IPS-18c (cell line): ENCODE measurements around the gene PCBP2.
"Not testable (repeated sequence)": the region's sequence is repeated elsewhere in the genome, so short reads cannot be mapped to it uniquely, and the experiment has no call there.

Experiments used
- H3K4me3 ChIP-seq: 2 replicates; pipeline ENCODE4 v1.7.0; 2013; ENCODE audit warnings: low read depth, mild to moderate bottlenecking, low read length, moderate library complexity; ENCODE audit not compliant: insufficient read depth
- H3K9me3 ChIP-seq: one replicate; pipeline ENCODE4 v1.6.1; 2013; ENCODE audit warnings: mild to moderate bottlenecking, low read length, moderate library complexity; ENCODE audit not compliant: control insufficient read depth, insufficient read depth

Gene PCBP2

GRCh38 chr12:53463802-53464560, 12.1 kb downstream of the PCBP2 start:
- Histone ChIP-seq H3K9me3 (no peaks in the 10 kb centered on the region), H3K4me3 (no peak overlapping the region)

- Histone ChIP-seq H3K4me3 (no peak overlapping the region), H3K9me3 (no peaks in the 10 kb centered on the region)
These were observed 12.9 kb downstream of the PCBP2 start for GRCh38 chr12:53464685-53465418.

- Histone ChIP-seq H3K4me3 (no peak overlapping the region), H3K9me3 (no peaks in the 10 kb centered on the region)
These were observed 13.8 kb downstream of the PCBP2 start for GRCh38 chr12:53465679-53466078.

GRCh38 chr12:53466640-53467039, 14.7 kb downstream of the PCBP2 start:
- Histone ChIP-seq H3K9me3 (no peaks in the 10 kb centered on the region), H3K4me3 (no peak overlapping the region)

GRCh38 chr12:53467082-53467481, 15.2 kb downstream of the PCBP2 start:
- Histone ChIP-seq H3K9me3 (no peaks in the 10 kb centered on the region), H3K4me3 (no peak overlapping the region)

GRCh38 chr12:53467880-53468279, 16.0 kb downstream of the PCBP2 start:
- Histone ChIP-seq H3K4me3 (no peak overlapping the region), H3K9me3 (no peaks in the 10 kb centered on the region)

- no peaks in the 10 kb centered on the region for H3K9me3 ChIP-seq
These were observed 16.4 kb downstream of the PCBP2 start for GRCh38 chr12:53468282-53468681.

GRCh38 chr12:53472056-53472582, 20.2 kb downstream of the PCBP2 start:
- H3K4me3 ChIP-seq, result no peak overlapping the region
- H3K9me3 ChIP-seq, result no peaks in the 10 kb centered on the region

More at GRCh38 chr12:53468282-53468681, 16.4 kb downstream of the PCBP2 start:
- H3K4me3 ChIP-seq, result no peak overlapping the region

GRCh38 chr12:53474077-53474476, 22.2 kb downstream of the PCBP2 start:
- Histone ChIP-seq H3K4me3 (no peak overlapping the region), H3K9me3 (no peaks in the 10 kb centered on the region)

- no peak overlapping the region for H3K4me3 ChIP-seq
These were observed 22.9 kb downstream of the PCBP2 start for GRCh38 chr12:53474819-53475218.

GRCh38 chr12:53476769-53477209, 24.9 kb downstream of the PCBP2 start:
- Histone ChIP-seq H3K4me3 (no peak overlapping the region), H3K9me3 (no peaks in the 10 kb centered on the region)

More at GRCh38 chr12:53474819-53475218, 22.9 kb downstream of the PCBP2 start:
- no peaks in the 10 kb centered on the region for H3K9me3 ChIP-seq

- Histone ChIP-seq H3K9me3 (no peaks in the 10 kb centered on the region), H3K4me3 (no peak overlapping the region)
These were observed 27.0 kb downstream of the PCBP2 start for GRCh38 chr12:53478865-53479264.

GRCh38 chr12:53479331-53479730, 27.4 kb downstream of the PCBP2 start:
- H3K4me3 ChIP-seq, result no peak overlapping the region

GRCh38 chr12:53480491-53481442, 28.9 kb downstream of the PCBP2 start:
- Histone ChIP-seq H3K4me3 (no peak overlapping the region), H3K9me3 (no peaks in the 10 kb centered on the region)

More at GRCh38 chr12:53479331-53479730, 27.4 kb downstream of the PCBP2 start:
- no peaks in the 10 kb centered on the region for H3K9me3 ChIP-seq

- H3K4me3 ChIP-seq, H3K9me3 ChIP-seq: not testable (repeated sequence)
These were observed 29.6 kb downstream of the PCBP2 start for GRCh38 chr12:53481458-53481857.

- no peaks in the 10 kb centered on the region for H3K9me3 ChIP-seq
- no peak overlapping the region for H3K4me3 ChIP-seq
These were observed 30.2 kb downstream of the PCBP2 start for GRCh38 chr12:53481939-53482586.
